ENCODE data around the gene ERICH6B. TPM values are rescaled to one million over a fixed set of nuclear protein-coding genes. Genes with fewer than 3 reads are reported as not detected.
A peak's percentile ranks its signal among the peaks of the same experiment; 100 is the strongest.

ERICH6B gene
- total RNA-seq, 1 experiment from 2014 or later, result not detected

DNA sequence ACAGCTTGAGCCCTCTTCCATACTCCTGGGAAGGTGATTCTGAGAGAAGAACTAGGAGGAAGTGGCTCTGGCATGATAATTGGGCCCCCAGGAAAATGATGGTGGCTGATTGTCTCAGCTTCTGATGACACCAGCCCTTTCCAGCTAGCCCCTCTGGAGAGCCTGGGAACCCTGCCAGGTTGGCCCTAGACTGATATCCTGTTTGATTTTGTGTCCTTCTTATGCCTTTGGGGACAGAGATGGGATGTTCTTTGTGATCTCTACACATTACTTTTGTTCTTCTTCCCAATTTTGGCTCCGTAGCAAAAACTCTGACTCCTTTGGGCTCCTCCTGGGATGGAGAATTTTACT lies 39.7 kb downstream of the ERICH6B start:
- H3K4me1 ChIP-seq (ENCODE audit: insufficient read depth, low read length), result peaks cover 8% of the 10 kb centered on the region
- POLR2A ChIA-PET (ENCODE audit: unreplicated experiment), result no interaction called here
- H2AFZ ChIP-seq (ENCODE audit: low read length), result 0 out of 2 replicates have a peak overlapping the region, but pooled peaks have one; percentile 34
- H3K9me3 ChIP-seq (ENCODE audit: low read length), result no peaks in the 10 kb centered on the region
- no TSS peak for BruUV-seq (replicated peaks)
- no peaks in the 10 kb centered on the region for H4K20me1 ChIP-seq (ENCODE audit: low read length)
- ATAC-seq (no peak), DNase-seq (no peak)
- no peaks in the 10 kb centered on the region for H3K79me2 ChIP-seq (ENCODE audit: low read length)
- TF ChIP-seq EZH2 (IDR thresholded peaks at IDR 0.05; ENCODE audit: low read length, unreplicated experiment) (no peak), CTCF (conservative IDR thresholded peaks at IDR 0.05; ENCODE audit: low read depth, low read length) (no peak), EZH2phosphoT487 (IDR thresholded peaks at IDR 0.05; ENCODE audit: borderline replicate concordance, low read length) (no peak)
- H3K9ac ChIP-seq (ENCODE audit: low read length), result no peak overlapping the region
- no peaks in the 10 kb centered on the region for H3F3A ChIP-seq (ENCODE audit: low read length, unreplicated experiment)
- H3K4me2 ChIP-seq (ENCODE audit: low read length), result peak overlapping the region; percentile 39
- no peaks in the 10 kb centered on the region for H3K27me3 ChIP-seq (ENCODE audit: low read length)
- H3K4me3 ChIP-seq (ENCODE audit: low read length), result no peak overlapping the region
- intact Hi-C loops (cut with micrococcal nuclease), result no loop called here
- no peaks in the 10 kb centered on the region for H3K36me3 ChIP-seq (ENCODE audit: low read depth, low read length)
- H3K27ac ChIP-seq (ENCODE audit: low read length), result no peak overlapping the region
- CTCF ChIA-PET, result no interaction called here
- H3K9me2 ChIP-seq (replicated peaks; ENCODE audit: low read length), result no peaks in the 10 kb centered on the region

DNA sequence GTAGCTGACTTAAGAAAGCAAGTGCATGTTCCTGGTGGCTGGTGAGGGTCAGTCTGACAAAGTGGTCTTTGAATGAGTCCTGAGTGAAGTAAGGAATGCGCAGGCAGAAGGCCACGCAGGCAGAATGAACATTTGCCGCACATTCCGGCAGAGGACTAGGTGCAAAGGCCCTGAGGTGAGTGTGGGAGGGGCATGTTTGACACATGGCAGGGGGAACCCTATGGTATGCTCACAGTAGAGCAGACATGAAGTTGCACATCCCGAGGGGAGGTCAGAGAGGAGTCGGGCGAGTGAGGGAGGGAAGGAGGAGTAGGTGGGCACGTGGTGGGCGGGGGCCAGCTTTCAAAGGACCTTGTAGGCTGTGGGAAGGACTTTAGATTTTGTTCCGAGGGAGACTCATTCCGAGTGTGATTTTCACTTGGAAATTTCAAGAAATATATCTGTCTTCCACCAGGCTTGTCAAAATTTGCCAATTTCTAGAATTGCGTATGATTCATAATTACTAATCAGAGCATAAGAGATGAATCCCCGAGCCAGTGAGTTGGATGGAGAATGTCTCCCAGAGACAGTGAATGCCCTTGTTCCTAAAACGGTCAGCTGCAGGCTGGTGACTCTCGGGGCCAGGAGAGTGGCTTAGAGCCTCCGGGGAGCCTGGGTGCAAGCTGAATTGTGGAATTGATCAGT lies 40.3 kb downstream of the ERICH6B start:
- no TSS peak for BruUV-seq (replicated peaks)
- Histone ChIP-seq H3F3A (ENCODE audit: low read length, unreplicated experiment) (no peaks in the 10 kb centered on the region), H3K9me3 (ENCODE audit: low read length) (no peaks in the 10 kb centered on the region), H3K4me1 (ENCODE audit: insufficient read depth, low read length) (peaks cover 8% of the 10 kb centered on the region), H3K4me3 (ENCODE audit: low read length) (no peak overlapping the region), H3K27me3 (ENCODE audit: low read length) (no peaks in the 10 kb centered on the region), H4K20me1 (ENCODE audit: low read length) (no peaks in the 10 kb centered on the region), H3K79me2 (ENCODE audit: low read length) (no peaks in the 10 kb centered on the region), H3K36me3 (ENCODE audit: low read depth, low read length) (no peaks in the 10 kb centered on the region), H3K4me2 (ENCODE audit: low read length) (peak overlapping the region; percentile 39), H3K9ac (ENCODE audit: low read length) (no peak overlapping the region), H3K9me2 (replicated peaks; ENCODE audit: low read length) (no peaks in the 10 kb centered on the region), H3K27ac (ENCODE audit: low read length) (no peak overlapping the region), H2AFZ (ENCODE audit: low read length) (0 out of 2 replicates have a peak overlapping the region, but pooled peaks have one; percentile 34)
- peak; percentile 84 for ATAC-seq
- TF ChIP-seq EZH2phosphoT487 (IDR thresholded peaks at IDR 0.05; ENCODE audit: borderline replicate concordance, low read length) (no peak), CTCF (conservative IDR thresholded peaks at IDR 0.05; ENCODE audit: low read depth, low read length) (no peak), EZH2 (IDR thresholded peaks at IDR 0.05; ENCODE audit: low read length, unreplicated experiment) (no peak)
- intact Hi-C loops (cut with micrococcal nuclease), result no loop called here
- POLR2A ChIA-PET (ENCODE audit: unreplicated experiment), result no interaction called here
- peak; percentile 54 for DNase-seq
- CTCF ChIA-PET, result no interaction called here

DNA sequence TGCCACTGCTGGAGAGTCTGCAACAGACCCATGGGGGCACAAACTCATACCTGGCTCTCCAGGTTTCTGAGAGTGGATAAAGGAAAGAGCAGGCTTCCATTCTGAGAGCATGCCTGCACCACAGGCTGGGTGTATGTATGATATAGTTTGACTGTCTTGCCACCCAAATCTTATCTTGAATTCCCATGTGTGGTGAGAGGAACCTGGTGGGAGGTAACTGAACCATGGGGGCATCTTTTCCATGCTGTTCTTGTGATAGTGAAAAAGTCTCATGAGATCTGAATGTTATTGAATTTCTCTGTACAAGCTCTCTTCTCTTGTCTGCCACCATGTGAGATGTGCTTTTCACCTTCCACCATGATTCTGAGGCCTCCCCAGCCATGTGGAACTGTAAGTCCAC lies 50.2 kb downstream of the ERICH6B start:
- ATAC-seq (no peak), DNase-seq (no peak)
- Histone ChIP-seq H3K4me3 (ENCODE audit: low read length) (no peak overlapping the region), H3K4me2 (ENCODE audit: low read length) (no peak overlapping the region), H4K20me1 (ENCODE audit: low read length) (no peaks in the 10 kb centered on the region), H3K9me3 (ENCODE audit: low read length) (no peaks in the 10 kb centered on the region), H3K4me1 (ENCODE audit: insufficient read depth, low read length) (peaks cover 8% of the 10 kb centered on the region; the same call in 1 of the 2 replicates), H3K9me2 (replicated peaks; ENCODE audit: low read length) (no peaks in the 10 kb centered on the region), H3K27me3 (ENCODE audit: low read length) (no peaks in the 10 kb centered on the region), H2AFZ (ENCODE audit: low read length) (no peak overlapping the region), H3K27ac (ENCODE audit: low read length) (no peak overlapping the region), H3K9ac (ENCODE audit: low read length) (no peak overlapping the region), H3K79me2 (ENCODE audit: low read length) (no peaks in the 10 kb centered on the region), H3F3A (ENCODE audit: low read length, unreplicated experiment) (no peaks in the 10 kb centered on the region), H3K36me3 (ENCODE audit: low read depth, low read length) (no peaks in the 10 kb centered on the region)
- intact Hi-C loops (cut with micrococcal nuclease), result no loop called here
- BruUV-seq (replicated peaks), result no TSS peak
- TF ChIP-seq EZH2 (IDR thresholded peaks at IDR 0.05; ENCODE audit: low read length, unreplicated experiment) (no peak), CTCF (conservative IDR thresholded peaks at IDR 0.05; ENCODE audit: low read depth, low read length) (no peak), EZH2phosphoT487 (IDR thresholded peaks at IDR 0.05; ENCODE audit: borderline replicate concordance, low read length) (no peak)
- ChIA-PET CTCF (no interaction called here), POLR2A (ENCODE audit: unreplicated experiment) (no interaction called here)
